GM18508 (cell line): ENCODE results near the gene RPL3.

Source experiments
- ATAC-seq: cut with Tn5 transposase; IDR thresholded peaks from one replicate; pipeline ENCODE4 v1.9.1; 2021; ENCODE audit warnings: moderate number of reproducible peaks; ENCODE audit not compliant: insufficient read depth, unreplicated experiment

Gene RPL3

DNA sequence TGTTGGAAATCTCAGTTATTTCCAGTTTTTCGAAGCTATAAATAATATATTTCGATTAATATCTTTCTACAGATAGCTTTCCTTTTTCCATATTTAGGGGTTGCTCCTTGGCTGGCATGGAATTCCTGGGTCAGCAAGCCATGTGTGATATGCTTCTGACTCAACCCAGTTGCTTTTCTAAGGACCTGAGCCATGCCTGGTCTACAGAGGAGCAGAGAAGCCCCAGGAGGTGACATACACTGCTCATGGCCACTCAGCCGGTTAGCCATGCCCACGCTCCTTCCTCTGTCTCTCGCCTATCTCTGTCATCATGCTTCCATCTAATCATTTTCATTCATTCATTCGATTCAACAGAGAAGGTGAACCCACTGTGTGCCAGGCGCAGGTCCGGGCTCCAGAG is 51.4 kb downstream of the RPL3 start:
- no peak for ATAC-seq

- no peak for ATAC-seq
Observed at GRCh38 chr22:39266398-39267030, 52.9 kb downstream of the RPL3 start.

DNA sequence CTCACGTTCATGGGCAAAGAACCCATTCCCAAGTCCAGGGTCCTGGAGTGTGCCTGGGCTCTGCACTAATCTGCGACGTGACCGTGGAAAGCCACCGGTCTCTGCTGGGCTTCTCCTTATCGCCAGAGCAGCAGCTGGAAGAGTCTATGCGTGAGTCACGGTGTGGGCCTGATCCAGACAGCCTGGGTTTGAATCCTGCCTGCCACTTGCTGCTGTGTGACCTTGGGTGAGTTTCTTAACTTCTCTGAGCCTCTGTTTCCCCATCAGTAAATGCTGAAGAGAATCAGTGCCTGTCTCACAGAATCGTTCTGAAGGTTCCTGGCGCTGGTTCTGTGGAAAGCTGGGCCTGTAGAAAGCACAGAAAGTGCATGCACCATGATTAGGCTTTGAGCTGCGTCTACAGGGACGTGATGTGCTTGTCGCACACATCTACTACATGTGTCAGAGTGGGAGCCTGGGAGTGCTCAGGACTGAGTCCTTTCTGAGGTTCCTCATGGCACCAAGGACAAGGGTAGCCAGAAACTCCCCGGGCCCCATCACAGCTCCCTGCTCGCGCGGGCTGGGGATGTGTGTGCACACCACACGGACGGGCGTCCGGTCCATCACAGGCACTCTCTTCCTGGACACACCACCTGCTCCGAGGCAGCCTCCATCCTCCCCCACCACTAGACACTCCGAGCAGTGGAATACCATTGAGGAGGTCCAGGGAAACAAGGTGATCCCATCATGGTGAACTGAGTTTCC is 54.1 kb downstream of the RPL3 start:
- ATAC-seq, result no peak

- no peak for ATAC-seq
Observed at GRCh38 chr22:39264349-39265038, 54.9 kb downstream of the RPL3 start.

DNA sequence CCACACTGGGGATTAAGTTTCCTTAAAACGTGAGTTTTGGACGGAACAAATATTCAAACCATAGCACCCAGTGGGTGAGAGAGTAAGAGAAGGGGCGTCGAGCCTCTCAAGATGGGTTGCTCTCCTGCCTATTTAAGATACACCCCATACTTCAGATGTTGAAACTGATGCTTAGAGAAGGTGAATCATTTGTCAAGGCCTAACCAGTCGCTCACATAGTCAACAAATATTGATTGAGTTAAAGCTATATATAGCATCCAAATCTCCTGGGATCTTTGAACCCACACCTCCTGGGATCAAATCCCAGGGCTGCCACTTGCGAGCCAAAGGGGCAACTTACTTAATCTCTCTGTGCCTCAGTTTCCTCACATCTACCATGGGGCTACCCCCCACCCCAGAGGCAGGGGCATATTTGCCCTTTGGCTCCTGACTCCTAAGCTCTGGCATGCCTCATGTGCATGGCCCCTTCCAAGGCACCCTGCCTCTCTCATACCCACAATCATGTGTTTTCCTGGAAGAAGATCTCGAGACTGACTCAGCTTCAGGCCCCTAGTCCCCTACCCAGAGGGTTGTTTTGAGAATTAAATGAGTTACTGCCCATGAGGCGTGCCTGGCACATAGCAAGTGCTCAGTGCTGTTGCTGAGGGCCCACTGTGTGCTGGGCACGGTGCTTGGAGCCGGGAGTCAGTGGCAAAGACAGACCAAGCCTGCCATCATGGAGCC is 55.6 kb downstream of the RPL3 start:
- no peak for ATAC-seq
